HG03558 (cell line): ENCODE data around the gene ZFC3H1.

Source experiments
- ATAC-seq: cut with Tn5 transposase; IDR thresholded peaks from one replicate; pipeline ENCODE4 v1.9.1; 2021; ENCODE audit warnings: moderate number of reproducible peaks; ENCODE audit not compliant: unreplicated experiment; ENCODE audit errors: extremely low read depth

The ZFC3H1 gene

DNA sequence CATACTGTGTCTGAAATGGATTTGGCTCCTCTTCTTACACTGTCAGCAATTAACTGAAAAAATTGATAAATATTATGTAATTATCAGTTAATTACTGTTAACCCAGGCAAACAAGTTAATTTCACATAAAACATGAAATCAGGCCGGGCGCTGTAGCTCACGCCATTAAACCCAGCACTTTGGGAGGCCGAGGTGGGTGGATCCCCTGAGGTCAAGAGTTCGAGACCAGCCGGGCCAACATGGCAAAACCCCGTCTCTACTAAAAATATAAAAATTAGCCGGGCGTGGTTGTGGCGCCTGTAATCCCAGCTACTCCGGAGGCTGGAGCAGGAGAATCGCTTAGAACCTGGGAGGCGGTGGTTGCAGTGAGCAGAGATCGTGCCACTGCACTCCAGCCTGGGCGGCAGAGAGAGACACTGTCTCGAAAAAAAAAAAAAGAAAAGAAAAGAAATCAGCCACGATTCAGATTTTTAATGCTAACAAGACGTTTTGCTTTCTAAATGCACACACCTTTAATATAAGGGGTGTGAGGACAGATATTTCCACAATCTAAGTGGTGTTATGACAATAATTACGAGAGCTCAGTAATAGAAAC is 21.8 kb upstream of the ZFC3H1 start:
- no peak for ATAC-seq

- ATAC-seq, result no peak
Measured at GRCh38 chr12:71684081-71684480, 20.4 kb upstream of the ZFC3H1 start.

DNA sequence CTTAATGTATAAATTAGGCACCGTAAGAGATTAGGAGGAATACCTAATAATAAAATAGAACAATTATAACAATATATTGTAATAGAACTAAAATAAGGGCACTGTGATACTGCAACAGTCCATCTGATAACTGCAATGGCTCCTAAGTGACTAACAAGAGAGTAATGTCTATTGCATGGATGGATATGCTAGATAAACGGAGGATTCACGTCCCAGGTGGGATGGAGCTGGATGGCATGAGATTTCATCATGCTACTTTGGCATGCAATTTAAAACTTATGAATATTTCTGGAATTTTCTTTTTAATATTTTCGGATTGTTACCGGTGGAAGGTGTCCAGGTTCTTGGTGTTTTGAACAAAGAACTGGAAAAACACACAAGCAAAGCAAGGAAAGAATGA is 20.0 kb upstream of the ZFC3H1 start:
- ATAC-seq, result no peak

GRCh38 chr12:71682466-71682865 is 18.8 kb upstream of the ZFC3H1 start:
- ATAC-seq, result no peak

DNA sequence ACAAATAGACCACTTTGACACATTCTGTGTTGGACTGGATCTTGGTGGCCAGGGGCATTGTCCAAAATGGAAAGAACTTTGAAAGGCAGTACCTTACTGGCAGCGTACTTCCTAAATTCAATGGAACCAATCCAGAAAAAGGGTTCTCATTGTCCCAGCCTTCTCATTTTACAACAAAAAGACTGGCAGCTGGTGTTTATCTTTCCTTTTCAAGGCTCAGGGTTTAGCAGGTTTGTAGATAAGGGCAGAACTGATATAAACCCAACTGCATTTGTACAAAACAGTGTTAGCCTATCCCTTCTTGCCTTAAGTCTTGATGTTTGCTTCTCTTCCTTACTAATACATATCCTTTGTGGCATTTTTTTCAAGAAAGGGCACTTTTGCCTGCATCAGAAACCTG is 8.2 kb upstream of the ZFC3H1 start:
- ATAC-seq, result no peak

- no peak for ATAC-seq
Measured at GRCh38 chr12:71671311-71671710, 7.7 kb upstream of the ZFC3H1 start.

DNA sequence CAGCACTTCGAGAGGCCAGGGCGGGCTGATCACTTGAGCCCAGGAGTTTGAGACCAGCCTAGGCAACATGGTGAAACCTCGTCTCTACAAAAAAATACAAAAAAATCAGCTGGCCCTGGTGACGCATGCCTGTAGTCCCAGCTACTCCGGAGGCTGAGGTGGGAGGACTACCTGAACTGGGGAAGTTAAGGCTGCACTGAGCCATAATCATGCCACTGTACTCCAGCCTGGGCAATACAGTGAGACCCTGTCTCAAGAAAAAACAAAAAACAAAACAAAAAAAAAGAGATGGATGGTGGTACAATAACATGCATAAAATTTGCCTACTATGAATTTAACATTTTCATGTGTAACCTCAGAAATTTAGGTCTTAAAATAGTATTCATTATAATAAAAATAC is 2.6 kb upstream of the ZFC3H1 start:
- ATAC-seq, result no peak

- ATAC-seq, result no peak
Measured at GRCh38 chr12:71665090-71665463, 1.4 kb upstream of the ZFC3H1 start.

GRCh38 chr12:71664411-71665089 is 902 bp upstream of the ZFC3H1 start:
- no peak for ATAC-seq

DNA sequence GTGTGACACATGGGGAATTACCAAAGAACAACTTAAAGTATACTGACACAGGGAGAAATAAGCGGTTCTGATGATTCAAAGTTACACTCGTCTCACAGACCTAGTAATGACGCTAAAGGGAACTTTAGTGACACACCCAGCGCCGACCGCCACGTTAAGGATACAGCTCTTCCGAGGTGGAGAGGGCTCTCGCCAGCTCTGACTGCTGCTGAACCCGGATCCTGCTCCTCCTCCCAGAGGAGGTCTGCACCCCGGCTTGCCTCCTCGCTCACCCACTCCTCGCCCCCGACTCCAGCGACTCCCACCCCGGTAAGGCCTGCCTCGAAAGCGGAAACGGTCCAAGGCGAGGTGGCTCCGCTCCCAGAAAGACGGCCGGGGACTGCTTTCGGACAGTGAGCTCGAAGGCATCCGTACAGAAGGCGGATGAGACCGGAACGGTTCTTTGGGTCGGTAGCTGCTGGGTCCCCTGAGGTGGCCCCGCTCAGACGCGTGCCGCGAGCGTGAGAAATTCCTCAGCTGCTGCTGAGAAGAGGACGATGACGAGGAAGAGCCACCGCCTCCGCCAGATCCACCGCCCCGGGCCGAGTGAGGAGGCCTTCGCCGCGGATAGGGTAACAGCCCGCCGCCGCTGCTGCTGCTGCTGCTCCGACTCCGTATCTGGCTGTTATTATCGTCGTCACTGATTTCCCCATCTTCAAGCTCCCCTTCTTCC is 643 bp downstream of the ZFC3H1 start:
- no peak for ATAC-seq

- no peak for ATAC-seq
Measured at GRCh38 chr12:71661977-71662530, 1.6 kb downstream of the ZFC3H1 start.

GRCh38 chr12:71656740-71657139 is 6.9 kb downstream of the ZFC3H1 start:
- ATAC-seq, result no peak

DNA sequence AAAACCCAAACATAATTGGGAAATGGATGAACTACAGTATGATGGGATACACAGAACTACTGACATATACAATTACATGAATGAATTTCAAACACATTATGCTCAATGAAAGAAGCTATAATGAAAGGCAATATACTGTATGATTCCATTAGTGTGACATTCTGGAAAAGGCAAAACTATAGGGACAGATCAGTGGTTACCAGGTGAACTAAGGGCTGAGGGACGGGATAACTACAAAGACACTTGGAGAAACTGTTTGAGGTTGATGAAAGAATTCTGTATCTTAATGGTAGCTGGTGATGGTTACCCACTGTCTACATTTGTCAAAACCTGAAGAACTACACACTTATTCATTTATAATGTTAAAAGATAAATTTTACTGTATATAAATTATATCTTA is 7.7 kb downstream of the ZFC3H1 start:
- no peak for ATAC-seq

DNA sequence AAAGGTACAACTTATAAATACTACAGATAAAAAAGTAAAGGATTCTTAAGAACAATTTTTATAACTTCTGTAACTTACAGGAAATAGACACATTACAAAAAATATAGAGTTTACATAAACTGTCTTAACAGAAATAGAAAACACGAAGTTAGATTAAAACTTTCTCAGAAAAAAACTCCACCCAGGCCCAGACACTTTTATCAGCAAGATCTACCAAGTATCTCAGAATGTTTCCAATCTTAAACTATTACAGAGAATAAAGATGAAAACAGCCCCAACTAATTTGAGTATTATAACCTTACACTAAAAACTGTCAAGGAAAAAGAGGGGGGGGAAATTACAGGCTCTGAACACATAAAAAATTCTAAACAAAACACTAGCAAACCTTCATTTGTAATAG is 8.2 kb downstream of the ZFC3H1 start:
- ATAC-seq, result no peak

- no peak for ATAC-seq
Measured at GRCh38 chr12:71654200-71654599, 9.4 kb downstream of the ZFC3H1 start.

- no peak for ATAC-seq
Measured at GRCh38 chr12:71653137-71653536, 10.5 kb downstream of the ZFC3H1 start.

- no peak for ATAC-seq
Measured at GRCh38 chr12:71652656-71653055, 11.0 kb downstream of the ZFC3H1 start.

DNA sequence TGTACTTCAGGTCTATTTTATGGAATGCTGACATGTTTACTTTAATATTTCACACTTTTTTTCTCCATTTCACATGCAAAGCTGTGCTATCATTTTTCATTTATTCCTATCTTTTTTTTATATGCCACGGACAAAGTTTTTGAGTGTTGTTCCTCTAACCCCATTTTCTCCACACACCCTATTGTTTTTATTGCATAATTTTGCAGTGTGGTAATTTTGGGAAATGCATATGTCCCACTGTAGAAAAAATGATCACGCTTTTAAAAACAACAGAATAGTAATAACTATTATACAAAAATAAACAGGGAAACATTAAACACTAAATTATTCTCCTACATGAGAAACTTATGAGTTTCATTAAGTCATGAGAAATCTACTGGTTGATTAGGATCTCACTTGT is 14.2 kb downstream of the ZFC3H1 start:
- no peak for ATAC-seq

GRCh38 chr12:71648537-71648936 is 15.1 kb downstream of the ZFC3H1 start:
- no peak for ATAC-seq

GRCh38 chr12:71646512-71646911 is 17.1 kb downstream of the ZFC3H1 start:
- ATAC-seq, result no peak

GRCh38 chr12:71645268-71645667 is 18.4 kb downstream of the ZFC3H1 start:
- no peak for ATAC-seq
